K562 (cell line): ENCODE results near the gene MRPL10. TPM values are rescaled to one million over a fixed set of nuclear protein-coding genes. Genes with fewer than 3 reads are reported as not detected.
A peak's percentile ranks its signal among the peaks of the same experiment; 100 is the strongest.

ENCODE experiments used
- AFF4 ChIP-seq: sonication (generic); formaldehyde crosslinking; IDR thresholded peaks from 2 replicates; pipeline ENCODE4 v1.8.0; 2023; ENCODE audit warnings: mild to moderate bottlenecking, missing genetic modification reagents
- ARID4B ChIP-seq: sonication (generic); formaldehyde crosslinking; IDR thresholded peaks from 2 replicates; pipeline ENCODE4 v1.8.0; 2022; ENCODE audit warnings: mild to moderate bottlenecking, missing genetic modification reagents
- CBFA2T3 ChIP-seq: fragments of 450-650 bp; IDR thresholded peaks from 2 replicates; pipeline ENCODE4 v1.6.1; 2017
- ESRRA ChIP-seq: fragments of 450-650 bp; IDR thresholded peaks from 2 replicates; pipeline ENCODE4 v1.6.1; 2014; ENCODE audit warnings: low read depth, mild to moderate bottlenecking, moderate library complexity, borderline replicate concordance
- SMARCA4 ChIP-seq: fragments of 450-650 bp; IDR thresholded peaks from 2 replicates; pipeline ENCODE4 v1.6.1; 2016
- THAP12 ChIP-seq: fragments of 250-450 bp; sonication (Bioruptor Pico); IDR thresholded peaks from 2 replicates; pipeline ENCODE4 v1.9.0; 2021; ENCODE audit warnings: mild to moderate bottlenecking, inconsistent platforms
- ZBTB11 ChIP-seq, 3 experiments: fragments of 200-800 bp in 1 of 3; fragments of 250-450 bp in 1 of 3; fragments of 450-650 bp in 1 of 3; sonication (Bioruptor Pico) in 1 of 3; sonication (Bioruptor generic) in 1 of 3; formaldehyde crosslinking in 1 of 3; IDR thresholded peaks; 2 replicates each; pipeline versions ENCODE4 v1.6.1 to v1.8.0; 2016 to 2022; ENCODE audit warnings: mild to moderate bottlenecking in 2 of 3, missing genetic modification characterization in 2 of 3, missing compliant biosample characterization in 1 of 3, moderate library complexity in 1 of 3
- ZNF398 ChIP-seq: fragments of 250-450 bp; sonication (Bioruptor Pico); IDR thresholded peaks from 2 replicates; pipeline ENCODE4 v1.8.0; 2021; ENCODE audit warnings: moderate library complexity, mild to moderate bottlenecking, inconsistent platforms
- ZNF41 ChIP-seq: fragments of 250-450 bp; sonication (Bioruptor Pico); conservative IDR thresholded peaks from 2 replicates; pipeline ENCODE4 v1.4.0; 2020; ENCODE audit warnings: mild to moderate bottlenecking
- polyA plus RNA-seq, 8 experiments: library from polyadenylated mRNA; depleted of rRNA in 4 of 8; stranded (reverse) in 5 of 8; unstranded in 3 of 8; fragments of >200 nt; fragmentation: Nextera tagmentation in 2 of 8; fragmentation: Illumina TruSeq in 1 of 8; extraction: Ambion mirVana in 2 of 8; extraction: Trizol in 1 of 8; gene quantifications; 2 replicates each; pipeline versions ENCODE4 v1.2.1 to v1.2.3, GENCODE V29; 2011 to 2014; ENCODE audit warnings: inconsistent platforms in 1 of 8, missing spikeins in 1 of 8
- total RNA-seq, 7 experiments: library from RNA; depleted of rRNA in 6 of 7; stranded (reverse); fragments of >200 nt in 6 of 7; fragmentation: Illumina TruSeq in 2 of 7; extraction: Trizol in 2 of 7; gene quantifications; 2 replicates each; pipeline versions ENCODE4 v1.2.1 to v1.2.3, GENCODE V29; 2011 to 2021; ENCODE audit warnings: low replicate concordance in 1 of 7

Gene MRPL10
- total and polyA plus RNA-seq, 9 of the 15 experiments (the other 6 are each of a cell fraction or from before 2014, with no cell fraction given), result 27.8 to 105 (median 67.3) TPM

GRCh38 chr17:47810200-47810821 is 21.0 kb downstream of the MRPL10 start (continued):
- TF ChIP-seq ZNF398 (no peak), SMARCA4 (peak; percentile 47; the same call in 1 of the 2 replicates), THAP12 (CRISPR knock-in tag) (no peak), ZNF41 (no peak), CBFA2T3 (peak; percentile 78), ESRRA (no peak), AFF4 (CRISPR knock-in tag) (no peak), ZBTB11 (CRISPR knock-in tag; IDR thresholded peaks at IDR 0.05) (no peak), ARID4B (CRISPR knock-in tag) (no peak)
